SU-DHL-6 (cell line): ENCODE results near the gene SRP19.

ENCODE experiments used
- EZH2phosphoT487 ChIP-seq: fragments of 200-600 bp; sonication (generic), shearing (Covaris generic); conservative IDR thresholded peaks from 2 replicates; pipeline ENCODE4 v1.6.1; 2018; ENCODE audit warnings: mild to moderate bottlenecking, antibody characterized with exemption, low read length, moderate library complexity, mixed read lengths
- TF ChIP-seq, protein P1 (sequence below): fragments of 200-600 bp; sonication (generic); IDR thresholded peaks from one replicate; pipeline ENCODE4 v1.5.1; 2017; ENCODE audit warnings: antibody characterized with exemption, mild to moderate bottlenecking, low read length, moderate library complexity; ENCODE audit not compliant: insufficient read depth, poor library complexity, severe bottlenecking

DNA sequence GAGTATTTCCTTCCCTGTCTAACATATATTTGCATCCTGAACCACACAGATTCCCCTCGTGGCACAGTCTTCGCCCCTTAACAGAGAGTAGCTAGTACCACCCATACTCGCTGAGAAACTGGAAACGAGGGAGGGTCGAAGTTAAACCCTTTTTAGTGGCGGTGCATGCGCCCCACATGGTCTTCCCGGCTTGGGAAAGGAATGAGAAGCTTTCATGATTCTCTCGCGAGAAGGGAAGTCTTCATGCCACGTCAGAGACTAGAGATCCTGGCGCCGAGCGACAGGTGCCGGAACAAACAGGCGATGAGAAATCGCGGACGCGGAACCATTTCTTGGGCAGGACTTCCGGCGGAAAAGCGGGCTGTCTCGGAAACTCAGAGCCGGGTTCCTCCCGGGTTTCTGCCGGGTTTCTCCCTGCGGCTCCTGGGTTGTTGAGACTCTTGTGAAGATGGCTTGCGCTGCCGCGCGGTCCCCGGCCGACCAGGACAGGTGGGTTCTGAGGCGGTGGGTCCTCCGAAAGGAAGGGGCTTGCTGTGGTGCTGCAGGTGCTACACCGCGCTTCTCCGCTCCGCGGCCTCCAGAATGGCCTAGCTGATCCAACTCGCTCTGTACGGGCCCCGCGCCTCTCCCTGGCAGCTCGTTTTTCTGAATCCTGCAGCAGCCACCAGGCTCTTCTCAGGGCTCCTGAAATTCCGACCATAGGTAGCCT, at the start of gene SRP19:
- TF ChIP-seq, protein P1, sequence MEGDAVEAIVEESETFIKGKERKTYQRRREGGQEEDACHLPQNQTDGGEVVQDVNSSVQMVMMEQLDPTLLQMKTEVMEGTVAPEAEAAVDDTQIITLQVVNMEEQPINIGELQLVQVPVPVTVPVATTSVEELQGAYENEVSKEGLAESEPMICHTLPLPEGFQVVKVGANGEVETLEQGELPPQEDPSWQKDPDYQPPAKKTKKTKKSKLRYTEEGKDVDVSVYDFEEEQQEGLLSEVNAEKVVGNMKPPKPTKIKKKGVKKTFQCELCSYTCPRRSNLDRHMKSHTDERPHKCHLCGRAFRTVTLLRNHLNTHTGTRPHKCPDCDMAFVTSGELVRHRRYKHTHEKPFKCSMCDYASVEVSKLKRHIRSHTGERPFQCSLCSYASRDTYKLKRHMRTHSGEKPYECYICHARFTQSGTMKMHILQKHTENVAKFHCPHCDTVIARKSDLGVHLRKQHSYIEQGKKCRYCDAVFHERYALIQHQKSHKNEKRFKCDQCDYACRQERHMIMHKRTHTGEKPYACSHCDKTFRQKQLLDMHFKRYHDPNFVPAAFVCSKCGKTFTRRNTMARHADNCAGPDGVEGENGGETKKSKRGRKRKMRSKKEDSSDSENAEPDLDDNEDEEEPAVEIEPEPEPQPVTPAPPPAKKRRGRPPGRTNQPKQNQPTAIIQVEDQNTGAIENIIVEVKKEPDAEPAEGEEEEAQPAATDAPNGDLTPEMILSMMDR, result no peak
- no peak for TF ChIP-seq EZH2phosphoT487
